Esophagus squamous epithelium (tissue), 4 donors: ENCODE data around the gene ARL11.

Experiments
- CTCF ChIP-seq, 6 experiments: fragments of 450-650 bp in 4 of 6; fragments of 200-600 bp in 2 of 6; sonication (generic) in 2 of 6; IDR thresholded peaks; one replicate each; pipeline ENCODE4 v1.5.1; 2016 to 2019; ENCODE audit warnings: antibody characterized with exemption in 6 of 6, mild to moderate bottlenecking in 4 of 6, moderate library complexity in 4 of 6
- POLR2A ChIP-seq, 4 donors: fragments of 450-650 bp; IDR thresholded peaks; one replicate each; pipeline ENCODE4 v1.6.1; 2017; ENCODE audit warnings: antibody characterized with exemption in 4 of 4, mild to moderate bottlenecking in 4 of 4, moderate library complexity in 3 of 4

- TF ChIP-seq POLR2A (IDR thresholded peaks at IDR 0.05) (no peak), CTCF (IDR thresholded peaks at IDR 0.05) (no peak)
Observed at GRCh38 chr13:49586717-49587116, 41.6 kb upstream of the ARL11 start.
